ENCODE data around the gene CD22.

- TF ChIP-seq CTCF (optimal IDR thresholded peaks at IDR 0.05 in 1 of 3, IDR thresholded peaks at IDR 0.05 in 1 of 3, conservative IDR thresholded peaks at IDR 0.05 in 1 of 3; ENCODE audit: extremely low read depth in 1 of 3, insufficient read depth in 2 of 3, low read length in 3 of 3) (no peak), EZH2 (IDR thresholded peaks at IDR 0.05; ENCODE audit: low read length) (no peak)
Observed at GRCh38 chr19:35352177-35352447, 23.1 kb downstream of the CD22 start.

All from keratinocyte (primary cell).